GM12872 (cell line): Measurements from ENCODE around the gene LHFPL2.

ENCODE experiments used
- CTCF ChIP-seq: IDR thresholded peaks from 3 replicates; pipeline ENCODE4 v1.5.1; 2011; ENCODE audit warnings: low read depth, mild to moderate bottlenecking, low read length, moderate library complexity; ENCODE audit not compliant: insufficient read depth

The LHFPL2 gene

GRCh38 chr5:78634634-78635033, 13.9 kb downstream of the LHFPL2 start:
- no peak for TF ChIP-seq CTCF

DNA sequence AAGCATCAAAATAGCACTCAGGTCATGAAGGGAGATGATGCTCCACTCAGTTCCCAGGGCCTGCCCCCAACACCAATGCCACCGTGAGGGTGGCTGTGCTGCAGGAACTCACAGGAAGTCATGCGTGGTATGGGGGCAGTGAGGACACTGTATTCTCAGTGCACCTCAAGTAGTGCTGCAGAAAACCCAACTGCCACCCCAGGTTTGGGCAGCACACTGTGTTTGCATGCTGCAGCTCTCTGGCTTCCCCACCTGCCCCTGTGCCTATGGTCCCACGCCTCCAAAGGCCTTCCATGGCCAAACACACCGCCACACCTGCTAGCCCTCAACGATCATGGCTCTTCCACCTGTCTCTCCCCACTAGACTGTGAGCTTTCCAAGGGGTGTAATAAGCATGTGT, 14.3 kb downstream of the LHFPL2 start:
- no peak for TF ChIP-seq CTCF

DNA sequence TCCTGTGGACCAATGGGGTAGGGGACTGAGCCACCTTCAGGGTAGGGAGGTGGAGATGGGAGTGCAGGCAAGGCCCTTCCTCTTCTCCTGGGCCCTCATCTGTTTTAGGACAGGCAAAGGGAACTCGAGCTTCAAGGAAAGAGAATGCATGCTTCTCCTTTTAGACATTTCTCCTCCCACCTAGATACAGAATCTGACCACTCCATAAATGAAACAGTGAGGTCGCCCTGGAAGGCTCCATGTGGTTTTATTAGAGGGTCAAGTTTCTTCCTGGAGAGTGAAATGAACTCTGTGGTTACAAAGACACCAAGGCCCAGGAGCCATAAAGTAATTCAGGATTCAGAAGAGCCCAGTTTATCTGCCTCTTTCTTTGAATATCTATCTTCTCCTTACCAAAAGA, 14.9 kb downstream of the LHFPL2 start:
- no peak for TF ChIP-seq CTCF

DNA sequence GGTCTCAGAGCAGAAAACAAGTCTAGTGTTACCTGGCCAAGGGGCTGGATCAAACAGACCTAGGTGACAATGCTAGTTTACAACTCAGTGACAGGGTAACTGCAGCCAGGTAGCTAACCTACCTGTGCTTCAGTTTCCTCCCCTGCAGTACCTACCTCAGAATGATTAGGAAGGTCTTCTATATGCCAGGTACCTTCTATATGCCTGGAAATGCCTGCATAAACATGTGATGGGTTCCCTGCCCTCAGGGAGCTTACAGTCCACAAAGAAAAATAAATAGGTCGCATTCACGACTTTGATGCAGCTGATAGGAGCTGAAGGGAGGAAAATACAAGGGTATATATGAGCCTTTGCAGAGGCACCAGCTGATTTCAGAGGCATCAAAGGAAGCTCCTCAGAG, 16.1 kb downstream of the LHFPL2 start:
- TF ChIP-seq CTCF = no peak

- TF ChIP-seq CTCF = no peak
Observed at GRCh38 chr5:78631931-78632330, 16.6 kb downstream of the LHFPL2 start.

DNA sequence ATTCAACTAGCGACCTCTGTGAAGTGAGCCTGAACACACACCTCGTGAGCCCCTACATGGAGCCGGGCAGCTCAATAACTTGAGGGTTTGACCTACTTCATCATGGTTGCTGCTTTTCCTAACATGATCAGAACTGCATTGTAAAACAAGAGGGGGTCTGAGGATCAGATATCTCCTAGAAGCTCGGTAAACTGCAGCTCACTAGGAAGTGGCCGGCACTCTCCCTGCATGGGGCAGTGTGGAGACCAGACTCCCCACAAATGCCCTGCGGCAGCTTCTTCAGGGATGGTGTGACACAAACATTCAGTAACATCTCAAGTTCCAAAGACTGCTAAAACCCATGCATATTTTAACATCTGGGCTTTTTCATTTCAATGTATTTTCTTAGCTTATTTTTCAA, 18.5 kb downstream of the LHFPL2 start:
- no peak for TF ChIP-seq CTCF

GRCh38 chr5:78629624-78630023, 18.9 kb downstream of the LHFPL2 start:
- TF ChIP-seq CTCF = no peak

GRCh38 chr5:78628270-78628992, 20.1 kb downstream of the LHFPL2 start:
- no peak for TF ChIP-seq CTCF
